MV-4-11 (cell line): ENCODE measurements around the gene FGGY.
"Not testable (repeated sequence)": the region's sequence is repeated elsewhere in the genome, so short reads cannot be mapped to it uniquely, and the experiment has no call there.

Experiments
- DNase-seq: peaks from one replicate; lab custom pipeline; 2025; lab: John Stamatoyannopoulos, UW

FGGY gene

GRCh38 chr1:59443310-59443709, 146.4 kb downstream of the FGGY start:
- no peak for DNase-seq

GRCh38 chr1:59444520-59444919, 147.6 kb downstream of the FGGY start:
- DNase-seq: no peak

- no peak for DNase-seq
Observed at GRCh38 chr1:59445040-59445439, 148.1 kb downstream of the FGGY start.

- DNase-seq: no peak
Observed at GRCh38 chr1:59446257-59446901, 149.5 kb downstream of the FGGY start.

- DNase-seq: no peak
Observed at GRCh38 chr1:59452026-59452425, 155.1 kb downstream of the FGGY start.

- DNase-seq: no peak
Observed at GRCh38 chr1:59452559-59452958, 155.7 kb downstream of the FGGY start.

- DNase-seq: peak; percentile 50
Observed at GRCh38 chr1:59453297-59453968, 156.5 kb downstream of the FGGY start.

- DNase-seq: no peak
Observed at GRCh38 chr1:59455206-59455605, 158.3 kb downstream of the FGGY start.

- no peak for DNase-seq
Observed at GRCh38 chr1:59457786-59458185, 160.9 kb downstream of the FGGY start.

- no peak for DNase-seq
Observed at GRCh38 chr1:59458884-59459283, 162.0 kb downstream of the FGGY start.

- DNase-seq: not testable (repeated sequence)
Observed at GRCh38 chr1:59462942-59463341, 166.0 kb downstream of the FGGY start.

- not testable (repeated sequence) for DNase-seq
Observed at GRCh38 chr1:59465478-59465877, 168.6 kb downstream of the FGGY start.

GRCh38 chr1:59468828-59469428, 172.0 kb downstream of the FGGY start:
- no peak for DNase-seq

GRCh38 chr1:59471991-59472570, 175.2 kb downstream of the FGGY start:
- not testable (repeated sequence) for DNase-seq

GRCh38 chr1:59473831-59474230, 176.9 kb downstream of the FGGY start:
- DNase-seq: no peak

GRCh38 chr1:59474496-59474895, 177.6 kb downstream of the FGGY start:
- DNase-seq: no peak

- DNase-seq: peak; percentile 8
Observed at GRCh38 chr1:59475737-59476136, 178.8 kb downstream of the FGGY start.

GRCh38 chr1:59477286-59477685, 180.4 kb downstream of the FGGY start:
- peak; percentile 96 for DNase-seq

GRCh38 chr1:59477867-59478266, 181.0 kb downstream of the FGGY start:
- DNase-seq: no peak

GRCh38 chr1:59478822-59479221, 181.9 kb downstream of the FGGY start:
- DNase-seq: no peak

- no peak for DNase-seq
Observed at GRCh38 chr1:59480188-59480888, 183.4 kb downstream of the FGGY start.

- no peak for DNase-seq
Observed at GRCh38 chr1:59481881-59482505, 185.1 kb downstream of the FGGY start.
